ENCODE measurements around the gene CLIP3.
A peak's percentile ranks its signal among the peaks of the same experiment; 100 is the strongest.
"Not testable (repeated sequence)": the region's sequence is repeated elsewhere in the genome, so short reads cannot be mapped to it uniquely, and the experiment has no call there.

Gene CLIP3

GRCh38 chr19:36032251-36033104 lies at the start of gene CLIP3:
Gene CLIP3, minus strand, starts transcription at chr19:36032873. Its CDS starts 516 bp downstream, at chr19:36032357.
- TF ChIP-seq CTCF (IDR thresholded peaks at IDR 0.05; ENCODE audit: control insufficient read depth, insufficient read depth, low read depth, low read length, missing control alignments), result no peak

GRCh38 chr19:36081894-36082293 lies 49.2 kb upstream of the CLIP3 start:
- H3K4me3 ChIP-seq (ENCODE audit: control insufficient read depth, low read depth, low read length), result no peak overlapping the region
- no peak for DNase-seq (ENCODE audit: low read depth)
- no peak for TF ChIP-seq CTCF (IDR thresholded peaks at IDR 0.05; ENCODE audit: control insufficient read depth, insufficient read depth, low read depth, low read length, missing control alignments)

More at GRCh38 chr19:36032251-36033104, at the start of gene CLIP3:
- H3K4me3 ChIP-seq (ENCODE audit: control insufficient read depth, low read depth, low read length), result peak within 1 kb of the TSS; percentile 100
- no peak for DNase-seq (ENCODE audit: low read depth)

GRCh38 chr19:36081385-36081784 lies 48.7 kb upstream of the CLIP3 start:
- DNase-seq (ENCODE audit: low read depth), result no peak
- no peak for TF ChIP-seq CTCF (IDR thresholded peaks at IDR 0.05; ENCODE audit: control insufficient read depth, insufficient read depth, low read depth, low read length, missing control alignments)
- no peak overlapping the region for H3K4me3 ChIP-seq (ENCODE audit: control insufficient read depth, low read depth, low read length)

GRCh38 chr19:36079389-36079945 lies 46.8 kb upstream of the CLIP3 start:
- no peak for TF ChIP-seq CTCF (IDR thresholded peaks at IDR 0.05; ENCODE audit: control insufficient read depth, insufficient read depth, low read depth, low read length, missing control alignments)
- no peak for DNase-seq (ENCODE audit: low read depth)

GRCh38 chr19:36073121-36073876 lies 40.6 kb upstream of the CLIP3 start:
- no peak overlapping the region for H3K4me3 ChIP-seq (ENCODE audit: control insufficient read depth, low read depth, low read length)
- no peak for TF ChIP-seq CTCF (IDR thresholded peaks at IDR 0.05; ENCODE audit: control insufficient read depth, insufficient read depth, low read depth, low read length, missing control alignments)
- no peak for DNase-seq (ENCODE audit: low read depth)

More at GRCh38 chr19:36079389-36079945, 46.8 kb upstream of the CLIP3 start:
- H3K4me3 ChIP-seq (ENCODE audit: control insufficient read depth, low read depth, low read length), result no peak overlapping the region

GRCh38 chr19:36072081-36072480 lies 39.4 kb upstream of the CLIP3 start:
- TF ChIP-seq CTCF (IDR thresholded peaks at IDR 0.05; ENCODE audit: control insufficient read depth, insufficient read depth, low read depth, low read length, missing control alignments), result no peak
- DNase-seq (ENCODE audit: low read depth), result no peak
- H3K4me3 ChIP-seq (ENCODE audit: control insufficient read depth, low read depth, low read length), result no peak overlapping the region

- not testable (repeated sequence) for DNase-seq (ENCODE audit: low read depth); H3K4me3 ChIP-seq (ENCODE audit: control insufficient read depth, low read depth, low read length)
These were observed 36.3 kb upstream of the CLIP3 start for GRCh38 chr19:36068810-36069499.
